Hepatic stellate cell (primary cell): ENCODE data around the gene SUMO3.
"Not testable (repeated sequence)": the region's sequence is repeated elsewhere in the genome, so short reads cannot be mapped to it uniquely, and the experiment has no call there.

Experiments
- DNase-seq: peaks from one replicate; pipeline ENCODE4 v3.0.0; 2011; ENCODE audit warnings: low spot score

SUMO3 gene

DNA sequence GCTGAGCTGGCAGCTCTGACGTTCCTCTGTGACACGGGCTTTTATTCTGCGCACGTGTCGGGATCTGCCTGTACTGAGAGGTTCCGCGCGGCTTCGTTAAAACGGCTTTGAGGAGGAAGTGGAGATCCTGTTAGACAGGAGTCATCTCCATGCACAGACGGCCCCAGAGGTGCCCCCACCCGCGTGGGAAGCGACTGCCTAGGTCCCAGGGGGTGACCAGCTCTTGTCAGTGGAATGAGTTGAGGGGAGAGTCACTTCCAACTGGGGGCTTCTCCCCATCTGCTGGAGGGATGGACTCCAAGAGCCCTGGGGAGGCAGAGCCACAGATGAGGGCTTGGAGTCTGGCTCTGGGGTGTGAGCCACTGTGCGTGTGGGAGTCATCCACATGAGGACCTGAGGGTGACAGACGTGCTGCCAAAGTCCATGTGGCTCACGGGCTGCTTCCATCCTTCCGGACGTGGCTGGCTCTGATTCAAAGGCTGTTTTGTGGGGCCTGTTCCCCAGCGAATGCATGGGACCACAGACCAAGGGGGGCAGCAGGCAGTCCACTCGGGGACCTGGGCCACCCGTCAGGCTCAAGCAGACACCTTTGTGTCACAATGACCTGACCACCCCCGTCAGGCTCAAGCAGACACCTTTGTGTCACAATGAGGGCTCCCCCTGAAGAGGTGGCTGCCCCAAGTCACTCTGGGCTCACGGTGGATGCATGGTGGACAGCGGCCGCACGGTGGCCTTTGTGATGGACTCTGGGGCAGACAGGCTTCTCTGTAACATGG, 28.8 kb upstream of the SUMO3 start:
- peak; percentile 79 for DNase-seq

DNA sequence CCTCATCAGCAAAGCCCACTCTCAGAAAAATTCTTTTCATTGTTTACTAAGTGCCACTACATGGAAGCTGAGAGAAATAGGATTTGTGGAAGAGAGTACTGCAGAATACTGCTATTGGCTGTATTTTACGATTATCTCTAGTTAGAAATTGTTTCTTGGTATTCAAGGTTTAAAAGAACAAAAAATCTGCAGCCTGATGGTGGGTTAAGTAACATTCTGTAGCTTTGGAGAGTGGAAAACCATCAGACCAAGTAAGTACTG, 28.3 kb upstream of the SUMO3 start:
- no peak for DNase-seq

DNA sequence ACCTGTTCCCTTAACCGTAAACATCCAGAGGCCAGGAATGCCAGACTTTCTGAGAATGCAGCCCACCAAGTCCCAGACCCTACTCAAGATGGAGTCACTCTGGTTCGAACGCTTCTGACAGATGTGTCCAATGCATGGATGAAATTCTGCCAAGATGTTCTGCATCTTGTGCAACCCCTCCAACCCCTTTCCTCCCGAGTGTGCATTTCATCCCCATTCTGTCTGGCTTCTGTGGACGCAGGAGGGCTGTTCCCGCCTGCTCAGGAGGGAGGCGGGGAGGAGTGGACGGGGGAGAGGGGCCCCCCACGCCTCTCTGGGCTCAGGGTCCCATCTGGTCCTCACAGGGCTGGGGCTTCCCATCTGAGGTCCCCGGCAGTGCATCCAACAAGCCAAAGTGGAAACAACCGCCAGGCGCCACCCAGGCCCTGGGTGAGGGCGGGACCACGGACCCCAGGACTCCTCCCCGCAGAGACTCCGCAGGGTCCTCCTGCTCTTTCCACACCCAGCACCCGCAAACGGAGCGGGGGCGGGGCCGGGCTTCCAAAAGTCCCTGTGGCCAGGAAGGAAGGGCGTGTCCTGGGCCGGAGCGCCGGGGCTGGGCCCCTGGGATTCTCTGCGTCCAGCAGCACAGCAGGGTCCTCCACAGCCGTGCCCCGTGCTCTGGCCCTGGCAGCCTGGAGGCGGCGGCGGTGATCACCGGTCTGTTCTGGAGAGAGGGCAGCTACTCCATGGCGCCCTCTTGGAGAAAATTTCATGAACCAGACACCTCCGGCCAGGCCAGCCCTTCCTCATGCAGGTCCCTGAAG, 27.8 kb upstream of the SUMO3 start:
- peak; percentile 80 for DNase-seq

DNA sequence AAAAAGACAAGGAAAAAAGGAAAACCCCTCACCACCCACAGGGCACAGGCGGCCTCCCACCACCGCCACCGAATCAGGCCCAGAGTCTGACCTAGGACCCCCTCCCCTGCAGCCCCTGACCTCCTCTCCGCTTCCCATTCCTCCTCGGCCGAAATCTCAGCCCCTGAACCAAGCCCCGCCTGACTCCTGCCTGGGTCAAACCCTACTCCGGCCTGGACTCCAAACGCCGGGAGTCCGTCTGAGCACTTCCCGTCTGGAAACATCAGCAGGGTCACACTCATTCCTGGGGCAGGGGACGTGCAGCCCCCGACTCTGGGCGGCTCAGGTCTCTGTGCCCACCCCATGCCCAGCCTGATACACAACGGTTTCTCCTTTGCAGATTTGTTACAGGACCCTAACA, 26.4 kb upstream of the SUMO3 start:
- no peak for DNase-seq

DNA sequence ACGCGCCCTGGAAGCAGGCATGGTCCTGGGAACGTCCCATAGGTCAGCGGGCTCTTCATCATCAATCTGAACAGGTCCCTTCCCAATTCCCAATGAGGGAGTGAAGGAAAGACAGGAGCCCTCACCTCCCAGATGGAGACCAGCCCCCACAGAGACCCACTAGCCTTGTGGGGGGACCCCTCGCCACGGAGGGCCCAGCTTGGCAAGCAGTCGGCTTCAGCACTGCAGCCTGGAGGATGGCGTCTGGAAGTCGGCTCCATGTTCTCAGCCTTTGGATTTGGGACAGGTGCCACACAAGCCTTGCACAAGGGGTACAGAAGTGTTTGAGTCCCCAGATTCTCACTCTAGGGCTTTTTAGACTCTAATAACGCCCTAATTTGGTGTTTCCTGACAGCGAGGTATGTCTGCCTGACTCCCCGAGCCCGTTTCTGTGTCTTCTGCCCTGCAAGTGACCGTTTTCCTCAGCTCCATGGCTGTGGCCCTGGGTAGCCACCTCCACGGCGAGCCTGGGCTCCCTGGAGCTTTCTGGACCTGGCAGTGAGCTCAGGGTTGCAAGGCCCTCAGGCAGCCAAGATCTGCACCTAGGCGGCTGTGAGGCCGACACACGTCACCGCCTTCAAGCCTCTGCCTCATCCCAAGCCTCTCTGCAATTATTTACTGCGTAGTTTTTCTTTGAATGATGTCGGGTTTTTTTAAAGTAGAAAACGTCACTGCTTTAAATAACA, 25.0 kb upstream of the SUMO3 start:
- DNase-seq: no peak

DNA sequence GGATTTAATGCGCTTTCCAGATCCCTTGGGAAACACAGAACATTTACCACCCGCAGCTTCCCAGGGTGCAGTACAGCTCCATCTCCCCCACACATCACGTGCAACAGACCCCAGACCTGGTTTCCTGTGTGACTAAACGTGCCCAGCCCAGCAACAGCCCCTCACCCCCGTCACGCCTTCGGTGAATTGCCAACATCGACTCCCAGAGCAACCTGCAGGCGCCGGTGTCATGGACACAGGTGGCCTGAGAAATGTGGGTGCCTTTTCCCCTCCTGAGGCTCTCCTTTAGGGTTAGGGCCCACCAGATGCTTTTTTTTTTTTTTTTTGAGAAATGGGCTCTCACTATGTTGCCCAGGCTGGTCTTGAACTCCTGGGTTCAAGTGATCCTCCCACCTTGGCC, 24.2 kb upstream of the SUMO3 start:
- no peak for DNase-seq

DNA sequence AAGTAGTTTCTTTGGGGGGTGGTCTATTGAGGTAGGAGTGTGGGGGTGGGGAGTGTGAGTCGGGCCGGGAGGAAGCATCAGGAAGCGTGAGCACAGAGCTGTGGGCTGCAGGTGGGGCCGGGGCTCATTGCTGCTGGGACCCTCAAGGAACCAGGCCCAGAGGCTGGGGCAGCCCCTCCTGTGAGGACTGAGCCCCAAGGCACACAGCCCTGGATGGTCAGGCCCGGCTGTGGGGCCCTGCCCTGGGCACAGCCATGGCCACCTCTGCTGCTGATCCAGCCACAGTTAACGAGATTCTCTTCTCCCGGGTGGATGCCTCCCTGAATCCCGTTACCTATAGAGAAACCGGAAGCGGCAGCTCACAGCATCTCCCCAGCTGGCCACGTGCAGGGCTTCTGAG, 22.9 kb upstream of the SUMO3 start:
- no peak for DNase-seq

DNA sequence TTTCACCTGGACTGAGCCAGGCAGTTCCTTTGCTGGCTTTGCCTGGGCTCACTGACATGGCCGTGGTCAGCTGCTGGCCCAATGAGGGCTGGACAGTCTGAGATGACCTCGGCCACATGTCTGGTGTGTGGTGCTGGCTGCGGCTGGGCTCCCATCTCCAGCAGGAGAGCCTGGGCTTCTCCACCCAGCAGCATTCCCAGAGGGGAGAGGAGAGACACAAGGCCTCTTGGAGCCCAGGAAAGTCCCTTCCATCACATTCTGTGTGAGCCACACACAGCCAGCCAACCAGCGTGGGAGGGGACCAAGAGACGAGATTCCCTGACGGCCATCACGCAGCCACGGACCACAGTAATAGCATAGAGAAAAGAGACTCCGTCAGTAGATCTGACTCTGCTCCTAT, 21.1 kb upstream of the SUMO3 start:
- no peak for DNase-seq

DNA sequence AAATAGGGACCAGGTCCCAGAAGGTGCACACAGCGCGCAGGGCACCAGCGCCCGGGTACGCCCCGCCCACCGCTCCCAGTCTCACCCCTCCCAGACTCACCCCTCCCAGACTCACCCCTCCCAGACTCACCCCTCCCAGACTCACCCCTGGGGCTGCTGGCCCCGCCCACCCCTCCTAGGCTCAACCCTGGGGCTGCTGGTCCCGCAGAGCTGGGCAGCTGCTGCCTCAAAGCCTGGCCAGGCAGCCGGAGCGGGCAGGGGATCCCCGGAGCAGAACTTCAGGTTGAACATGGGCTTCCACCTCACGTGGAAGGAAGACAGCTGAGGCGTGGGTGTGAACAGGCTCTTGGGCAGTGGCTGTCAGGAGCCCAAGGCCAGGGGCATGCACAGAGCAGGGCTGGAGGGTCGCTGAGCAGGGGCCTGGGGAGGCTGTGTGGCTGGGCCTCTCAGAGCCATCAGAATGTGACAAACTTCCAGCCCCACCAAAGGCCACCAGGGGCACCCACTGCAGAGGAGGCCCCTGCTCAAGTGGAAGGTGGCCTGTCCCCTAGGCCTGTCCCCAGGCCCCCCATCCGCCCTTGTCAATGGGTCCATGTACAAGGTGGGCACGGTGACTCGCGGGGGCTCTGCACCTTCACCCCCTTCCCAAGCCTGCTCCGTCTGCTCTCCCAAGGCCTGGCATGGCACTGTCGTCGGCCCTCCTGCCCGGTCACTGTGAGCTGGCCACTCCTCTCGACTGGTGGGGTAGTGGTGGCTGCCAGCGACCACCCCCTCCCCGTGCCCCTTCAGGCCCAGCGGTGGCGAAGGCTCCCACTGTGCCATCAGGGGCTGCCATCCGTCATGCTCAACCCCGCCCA, 20.4 kb upstream of the SUMO3 start:
- no peak for DNase-seq

DNA sequence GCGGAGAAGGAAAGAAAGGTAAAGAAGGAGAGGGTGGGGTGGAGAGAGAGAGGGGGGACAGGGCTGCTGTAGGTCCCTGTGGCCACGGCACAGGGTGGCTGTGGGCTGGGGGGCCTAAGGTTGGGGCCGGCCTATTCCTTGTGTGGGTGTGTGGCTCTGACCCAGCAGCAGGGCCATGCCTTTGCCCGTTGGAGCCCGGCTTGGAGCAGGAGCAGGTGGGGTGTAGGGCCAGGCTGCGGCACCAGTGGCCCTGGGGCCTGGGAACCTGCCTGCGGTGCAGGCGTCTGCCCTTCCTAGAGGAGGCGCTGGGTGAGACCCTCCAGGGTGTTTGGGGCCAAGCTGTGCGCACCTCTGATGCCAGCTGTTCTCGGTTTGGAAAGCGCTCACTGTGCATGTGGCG, 19.7 kb upstream of the SUMO3 start:
- DNase-seq: no peak

DNA sequence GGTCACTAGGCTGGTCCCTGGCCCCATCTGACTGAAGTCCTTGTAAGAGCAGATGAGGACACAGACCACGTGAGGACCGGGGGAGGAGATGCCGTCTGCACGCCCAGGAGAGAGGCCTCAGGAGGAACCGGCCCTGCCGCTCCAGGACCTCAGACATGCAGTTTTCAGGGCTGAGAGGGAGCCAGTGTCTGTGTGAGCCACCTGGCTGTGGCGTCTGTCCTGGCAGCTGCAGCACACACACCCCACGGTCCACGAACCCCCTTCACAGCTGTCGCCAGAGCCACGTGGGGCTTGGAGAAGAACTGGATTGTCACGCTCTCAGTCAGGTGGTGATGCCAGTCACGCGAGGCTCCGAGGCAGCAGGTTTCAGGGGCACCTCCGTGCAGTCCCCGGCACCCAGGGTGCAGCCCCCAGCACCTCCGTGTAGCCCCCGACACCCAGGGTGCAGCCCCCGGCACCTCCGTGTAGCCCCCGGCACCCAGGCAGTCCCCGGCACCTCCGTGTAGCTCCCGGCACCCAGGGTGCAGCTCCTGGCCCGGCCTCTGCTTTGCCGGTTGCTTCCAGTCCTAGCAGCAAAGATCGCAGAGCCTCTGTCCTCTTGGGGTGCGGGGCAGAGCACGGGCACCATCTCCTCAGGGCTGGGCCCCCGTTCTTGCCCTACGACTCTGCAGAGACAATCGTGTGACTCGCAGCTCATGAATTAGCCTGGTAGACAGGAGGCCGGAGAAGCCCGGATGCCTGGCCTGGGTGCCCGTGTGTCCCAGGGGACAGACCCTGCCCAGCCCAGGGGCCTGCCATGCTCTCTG, 19.0 kb upstream of the SUMO3 start:
- peak; percentile 57 for DNase-seq

DNA sequence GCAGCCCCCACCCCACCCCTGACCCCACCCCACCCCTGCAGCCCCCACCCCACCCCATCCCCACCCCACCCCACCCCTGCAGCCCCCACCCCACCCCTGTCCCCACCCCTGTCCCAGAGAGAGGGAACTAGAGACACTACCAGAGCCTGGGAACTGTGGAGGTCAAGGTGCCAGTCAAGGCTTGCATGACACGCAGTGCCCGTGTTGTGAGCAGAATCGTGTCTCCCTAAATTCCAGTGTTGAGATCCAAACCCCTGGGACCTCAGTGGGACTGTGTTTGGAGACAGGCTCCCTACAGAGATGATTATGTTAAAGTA, 18.4 kb upstream of the SUMO3 start:
- no peak for DNase-seq

DNA sequence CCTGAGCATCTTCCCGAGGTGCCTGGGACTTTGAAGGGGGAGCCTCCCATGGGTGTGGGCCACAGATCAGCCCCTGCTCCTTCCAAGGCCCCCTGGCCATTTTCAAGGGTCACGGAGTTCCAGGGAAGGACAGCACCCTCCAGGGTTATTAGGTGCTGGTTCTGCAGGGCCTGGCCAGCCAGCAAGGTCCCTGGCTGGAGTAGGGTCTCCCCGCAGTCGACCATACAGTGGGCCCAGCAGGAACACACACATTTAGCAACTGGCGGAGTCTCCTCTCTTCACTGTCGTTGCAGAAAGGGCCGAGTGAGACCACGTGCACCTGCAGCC, 17.7 kb upstream of the SUMO3 start:
- no peak for DNase-seq

DNA sequence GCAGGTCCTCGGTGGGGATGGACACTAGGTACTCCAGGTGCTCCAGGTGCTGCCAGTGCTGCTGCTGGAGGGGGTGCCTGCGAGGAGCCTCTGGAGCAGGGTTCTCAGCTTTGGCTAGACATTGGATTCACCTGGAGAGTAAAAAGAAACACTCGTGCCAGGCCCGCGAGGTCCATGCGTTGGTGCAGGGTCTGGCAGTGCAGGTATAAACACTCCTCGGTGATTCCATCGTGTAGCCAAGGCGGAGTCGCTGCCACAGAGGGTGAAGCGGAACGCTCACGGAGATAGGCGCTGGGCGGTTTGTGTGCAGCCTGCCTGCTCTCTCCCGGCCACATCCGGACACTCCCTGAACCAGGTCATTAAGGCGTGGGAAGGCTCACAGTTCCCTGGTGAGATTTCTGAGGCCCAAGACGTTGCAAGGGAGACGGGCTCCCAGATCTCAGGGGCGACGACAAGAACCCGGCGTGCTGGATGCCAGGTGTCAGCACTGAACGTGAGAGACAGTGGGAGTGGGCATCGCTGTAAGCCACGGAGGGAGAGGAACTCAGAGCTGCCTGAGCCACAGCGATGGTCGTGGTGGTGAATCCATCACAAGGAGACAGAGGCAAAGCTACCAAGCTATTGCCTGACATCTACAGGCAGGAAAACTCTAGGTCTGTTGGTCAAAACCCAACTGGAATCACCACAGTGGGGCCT, 17.2 kb upstream of the SUMO3 start:
- no peak for DNase-seq

DNA sequence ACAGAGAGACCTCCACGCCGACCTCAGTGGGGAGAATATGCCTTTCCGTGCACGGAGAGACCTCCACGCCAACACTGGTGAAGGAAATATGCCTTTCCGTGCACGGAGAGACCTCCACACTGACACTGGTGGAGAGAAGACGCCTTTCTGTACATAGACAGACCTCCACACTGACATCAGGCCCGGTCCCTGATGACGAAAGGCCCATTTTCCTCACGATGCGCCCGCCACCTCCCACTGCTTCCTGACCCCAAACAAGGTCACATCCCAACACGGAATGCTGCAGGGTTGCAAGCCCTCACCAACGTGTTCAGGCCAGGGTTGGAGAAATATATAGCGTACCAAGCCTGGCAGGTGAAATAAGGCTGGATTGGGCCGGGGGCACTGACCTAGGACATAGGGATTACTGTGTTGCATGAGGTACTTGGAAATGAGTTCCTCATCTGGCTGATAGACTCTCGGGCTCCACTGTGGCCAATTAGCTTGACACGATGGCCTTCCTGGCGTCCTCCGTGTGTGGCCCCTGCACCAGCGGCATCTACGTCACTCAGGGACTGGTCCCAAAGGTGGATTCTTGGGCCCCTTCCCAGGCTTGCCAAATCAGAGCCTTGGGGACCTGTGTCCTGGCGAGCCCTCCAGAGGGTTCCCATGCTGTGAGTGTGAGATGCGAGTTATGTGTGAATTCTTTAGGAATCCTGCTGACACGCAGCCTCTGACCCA, 16.5 kb upstream of the SUMO3 start:
- DNase-seq: no peak

DNA sequence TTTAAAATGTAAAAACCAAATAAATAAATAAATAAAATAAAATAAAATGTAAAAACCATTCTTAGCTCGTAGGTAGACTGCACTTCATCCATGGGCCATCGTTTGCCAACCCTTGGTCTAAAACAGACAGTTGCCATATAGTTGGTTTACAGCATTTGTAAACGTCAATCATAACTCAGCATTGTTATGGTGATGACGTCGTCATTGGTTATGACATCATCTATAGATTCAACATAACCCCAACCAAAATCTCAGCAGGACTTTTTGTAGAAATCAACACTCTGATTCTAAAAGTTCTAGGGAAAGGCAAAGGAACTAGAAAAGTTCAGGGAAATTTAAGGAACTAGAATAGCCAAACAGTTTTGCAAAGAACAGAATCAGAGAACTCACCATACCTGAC, 15.8 kb upstream of the SUMO3 start:
- DNase-seq: no peak

DNA sequence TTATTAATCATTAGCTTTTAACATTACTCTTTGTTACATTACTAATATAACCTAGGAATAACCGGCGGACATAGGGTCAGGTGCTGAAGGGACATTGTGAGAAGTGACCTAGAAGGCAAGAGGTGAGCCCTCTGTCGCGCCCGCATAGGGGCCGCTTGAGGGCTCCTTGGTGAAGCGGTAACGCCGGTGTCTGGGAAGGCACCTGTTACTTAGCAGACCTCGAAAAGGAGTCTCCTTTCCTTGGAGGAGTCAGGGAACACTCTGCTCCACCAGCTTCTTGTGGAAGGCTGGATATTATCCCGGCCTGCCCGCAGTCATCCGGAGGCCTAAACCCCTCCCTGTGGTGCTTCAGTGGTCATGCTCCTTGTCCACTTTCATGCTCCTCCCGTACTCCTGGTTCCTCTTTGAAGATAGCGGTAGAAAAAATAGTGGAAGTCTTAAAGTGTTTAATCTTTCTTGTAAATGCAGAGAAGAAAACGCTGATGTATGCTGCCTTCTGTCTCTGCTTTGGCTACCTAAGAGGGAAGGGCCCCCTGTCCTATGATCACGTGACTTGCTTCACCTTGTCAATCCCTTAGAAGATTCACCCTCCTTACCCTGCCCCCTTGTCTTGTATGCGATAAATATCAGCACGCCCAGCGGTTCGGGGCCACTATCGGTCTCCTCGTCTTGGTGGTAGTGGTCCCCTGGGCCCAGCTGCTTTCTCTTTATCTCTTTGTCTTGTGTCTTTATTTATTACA, 14.8 kb upstream of the SUMO3 start:
- DNase-seq: not testable (repeated sequence)

DNA sequence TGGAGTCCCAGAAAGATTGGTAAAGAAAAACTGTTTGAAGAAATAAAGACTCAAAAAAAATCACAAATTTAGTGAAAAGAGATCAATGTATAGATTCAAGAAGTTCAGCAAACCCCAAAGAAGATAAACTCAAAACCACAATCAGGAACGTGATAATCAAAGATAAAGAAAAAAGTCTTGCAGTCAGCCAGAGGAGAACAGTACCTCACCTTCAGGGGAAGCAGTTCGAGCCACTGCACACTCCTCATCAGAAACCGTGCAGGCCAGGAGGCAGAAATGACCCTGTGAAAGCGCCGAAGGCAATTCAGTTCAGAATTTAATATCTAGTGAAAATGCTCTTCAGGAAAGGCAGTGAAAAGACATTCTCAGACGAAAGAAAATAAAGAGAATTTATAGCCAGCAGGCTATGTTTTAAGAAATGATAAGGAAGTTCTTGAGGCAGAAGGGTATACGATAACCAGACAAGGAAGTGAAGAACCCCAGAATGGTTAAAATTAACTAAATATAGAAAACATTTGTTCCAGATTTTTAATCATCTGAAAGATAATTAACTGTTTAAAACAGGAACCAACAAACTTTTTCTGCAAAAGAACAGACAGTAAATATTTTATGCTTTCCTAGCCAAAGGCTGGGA, 13.5 kb upstream of the SUMO3 start:
- DNase-seq: no peak

DNA sequence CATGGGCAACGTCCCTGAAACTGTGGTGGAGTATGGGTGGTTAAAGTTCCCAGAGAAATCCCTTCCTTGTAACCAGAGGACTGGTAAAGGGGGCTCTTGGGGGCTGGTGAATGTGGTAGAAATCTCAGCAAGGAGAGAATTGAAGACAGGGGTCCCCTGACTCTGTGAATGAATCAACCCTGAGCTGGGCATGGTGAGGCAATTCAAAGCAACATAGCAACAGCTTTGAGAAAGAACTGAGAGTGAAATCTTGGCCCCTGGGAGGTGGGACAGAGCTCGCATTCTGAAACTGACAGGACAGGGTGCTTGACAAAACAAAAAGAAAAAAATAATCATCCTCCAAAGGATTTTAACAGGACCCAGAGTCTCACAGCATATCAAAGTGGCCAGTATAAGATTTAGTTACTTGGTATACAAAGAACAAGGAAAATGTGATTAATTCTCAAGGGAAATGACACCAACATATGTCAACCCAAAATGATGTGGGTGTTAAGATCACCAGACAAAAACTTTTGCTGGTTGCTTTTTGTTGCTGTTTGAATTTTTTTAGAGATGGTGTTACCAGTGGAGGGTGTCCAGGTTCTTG, 11.7 kb upstream of the SUMO3 start:
- no peak for DNase-seq
